ENCODE data around the gene SPRR5.

The SPRR5 gene

DNA sequence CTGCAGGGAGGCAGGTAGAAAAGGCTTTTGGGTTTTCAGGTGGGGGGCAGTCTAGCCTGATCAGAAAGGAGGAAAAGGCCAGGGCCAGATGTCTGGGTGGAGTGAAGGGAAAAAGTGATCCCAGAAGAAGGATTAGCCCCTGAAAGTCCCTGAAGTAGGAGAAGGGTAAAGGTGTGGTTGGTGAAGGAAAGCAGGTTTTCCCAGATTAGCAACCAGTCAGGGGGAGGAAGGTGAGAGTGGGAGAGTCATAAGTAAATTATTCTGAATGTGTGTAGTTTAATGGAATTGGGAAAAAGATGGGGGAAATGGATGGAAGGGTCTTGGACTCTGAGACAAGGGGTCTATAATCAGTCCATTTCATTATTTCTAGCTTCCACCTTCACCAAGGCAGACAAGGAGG, 36.2 kb downstream of the SPRR5 start:
- no peak for DNase-seq (ENCODE audit: low read depth)

DNA sequence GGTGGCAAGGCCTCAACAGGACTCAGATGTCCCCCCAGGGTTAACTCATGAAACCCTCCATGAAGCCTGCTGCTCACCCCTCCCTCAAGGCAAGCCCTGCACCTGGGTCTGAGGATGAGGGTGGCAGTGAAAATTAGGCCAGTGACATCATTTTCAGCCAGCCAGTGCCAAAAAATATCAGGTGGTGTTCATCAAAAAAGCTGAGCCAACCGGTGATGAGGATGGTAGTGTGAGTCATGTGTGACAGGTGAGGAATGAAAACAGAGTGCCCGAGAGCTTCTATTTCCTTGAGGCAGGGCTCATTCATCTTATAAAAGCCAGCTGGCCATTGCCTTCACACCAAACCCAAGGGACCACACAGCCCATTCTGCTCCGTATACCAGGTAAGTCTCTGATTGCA, 36.7 kb downstream of the SPRR5 start, which contains the start of gene SPRR1A:
SPRR1A (plus strand) TSS at position 339 of the 400 bp plus-strand sequence. CDS start 1,150 bp downstream, outside the sequence.
- DNase-seq (ENCODE audit: low read depth): no peak

DNA sequence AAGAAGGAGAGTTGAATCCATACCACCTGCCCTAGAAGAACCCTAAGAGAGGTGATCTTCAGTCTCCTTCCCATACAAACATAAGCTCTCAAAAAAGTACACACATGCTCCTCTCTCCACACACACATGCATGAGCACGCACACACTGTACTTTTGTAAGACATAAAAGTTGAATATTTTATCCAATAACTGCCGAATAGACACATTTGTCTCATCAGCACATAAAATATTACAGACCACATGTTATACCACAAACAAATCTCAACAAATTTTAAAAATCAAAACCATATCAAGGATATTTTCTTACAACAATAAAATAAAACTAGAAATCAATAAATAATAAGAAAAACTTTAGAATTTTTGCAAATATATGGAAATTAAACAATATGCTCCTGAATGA, 39.6 kb downstream of the SPRR5 start:
- no peak for DNase-seq (ENCODE audit: low read depth)

DNA sequence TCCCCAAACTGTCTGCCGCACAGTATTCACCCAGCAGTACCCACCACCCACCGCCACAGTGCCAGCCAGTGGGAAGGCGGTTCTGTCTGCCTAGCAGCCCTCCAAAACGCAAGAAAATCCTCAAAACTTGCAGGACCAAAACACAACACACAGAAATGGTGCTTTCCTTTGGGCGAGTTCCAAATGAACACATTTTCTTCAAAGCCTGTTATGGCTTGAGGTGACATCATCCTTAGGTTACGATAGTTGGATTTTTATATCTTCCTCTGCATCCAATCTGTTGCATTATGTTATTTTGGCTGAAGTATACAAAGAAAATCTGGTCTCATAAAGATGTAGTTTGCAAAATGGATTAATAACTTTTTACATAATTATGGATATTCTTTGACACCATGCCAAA, 46.2 kb downstream of the SPRR5 start:
- no peak for DNase-seq (ENCODE audit: low read depth)

DNA sequence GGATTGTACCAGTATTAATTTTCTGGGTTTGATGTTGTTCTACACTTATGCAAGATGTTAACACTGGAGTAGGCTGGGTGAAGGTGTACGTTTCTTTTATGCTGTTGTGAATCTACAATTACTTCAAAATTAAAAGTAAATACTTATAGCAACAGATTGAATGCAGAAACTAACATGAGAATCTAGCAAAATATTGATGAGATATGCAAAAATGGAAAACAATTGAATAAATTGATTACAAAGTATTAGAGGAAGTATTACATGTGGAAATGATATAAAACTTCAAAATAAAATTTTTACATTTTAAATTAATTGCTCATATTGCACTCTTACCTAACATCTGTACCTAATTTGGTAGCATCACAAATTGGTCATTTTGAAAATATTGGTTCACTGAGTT, 48.8 kb downstream of the SPRR5 start:
- DNase-seq (ENCODE audit: low read depth): no peak

DNA sequence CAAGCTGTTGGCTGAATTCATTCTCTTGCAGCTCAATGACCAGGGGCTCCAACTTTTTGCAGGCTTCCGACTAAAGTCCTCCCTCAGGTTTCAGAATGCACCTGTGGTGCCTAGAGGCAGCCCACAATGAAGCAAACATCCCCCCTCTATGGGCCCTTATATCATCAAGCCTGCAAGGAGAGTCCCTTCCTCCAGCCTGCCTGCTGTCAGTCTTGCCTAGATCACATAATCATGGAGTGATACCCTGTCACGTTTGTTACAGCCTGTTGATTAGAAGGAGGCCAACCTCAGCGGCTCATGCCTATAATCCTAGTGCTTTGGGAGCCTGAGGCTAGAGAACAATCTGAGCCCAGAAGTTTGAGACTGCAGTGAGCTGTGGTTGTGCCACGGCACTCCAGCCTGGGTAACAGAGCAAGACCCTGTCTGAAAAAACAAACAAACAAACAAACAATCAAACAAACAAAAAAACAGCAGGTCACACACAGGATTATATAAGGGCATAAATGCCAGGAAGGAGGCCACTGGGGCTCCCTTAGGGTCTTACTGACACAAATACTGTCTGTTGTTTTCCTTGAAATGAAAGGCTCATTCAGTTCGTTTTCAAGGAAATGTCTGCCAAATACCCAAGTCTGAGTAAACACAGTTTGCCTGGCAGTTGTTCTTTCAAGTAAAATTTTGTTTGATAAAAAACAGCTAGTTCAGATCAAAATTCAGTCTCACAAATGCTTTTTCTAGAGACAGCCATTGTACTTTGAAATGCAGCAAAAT, 49.8 kb downstream of the SPRR5 start:
- no peak for DNase-seq (ENCODE audit: low read depth)

DNA sequence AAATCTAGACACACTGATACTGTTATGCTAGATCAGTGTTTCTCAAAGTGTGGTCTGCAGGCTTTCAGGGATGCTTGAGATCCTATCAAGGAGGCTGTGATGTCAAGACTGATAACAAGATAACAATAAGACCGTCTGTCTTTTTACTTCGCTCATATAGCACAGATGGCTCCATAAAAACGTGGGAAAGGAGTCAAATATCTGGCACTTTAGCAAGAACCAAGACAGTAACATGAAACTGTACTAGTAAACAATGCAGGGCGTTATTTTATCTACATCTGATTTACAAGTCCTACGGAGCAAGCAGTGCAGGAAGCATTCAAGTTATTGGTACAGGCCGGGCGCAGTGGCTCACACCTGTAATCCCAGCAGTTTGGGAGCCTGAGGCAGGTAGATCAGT, 50.9 kb downstream of the SPRR5 start:
- no peak for DNase-seq (ENCODE audit: low read depth)

DNA sequence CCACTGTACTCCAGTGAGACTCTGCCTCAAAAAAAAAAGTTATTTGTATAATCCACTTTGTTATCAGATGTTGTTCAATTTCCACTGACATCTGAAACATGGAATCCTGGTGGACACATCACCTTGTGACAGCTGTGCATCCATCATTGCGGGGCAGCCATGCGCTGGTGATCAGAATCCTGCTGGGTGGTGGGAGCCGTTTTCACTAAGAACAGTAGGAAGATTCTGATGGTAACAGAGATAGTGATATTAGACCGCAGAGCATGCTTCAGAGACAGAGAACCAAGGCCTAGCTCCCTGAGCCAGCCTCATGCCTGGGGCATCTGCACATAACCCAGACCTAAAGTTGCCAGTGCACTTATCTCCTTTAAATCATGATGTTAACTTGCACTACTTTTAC, 51.5 kb downstream of the SPRR5 start:
- no peak for DNase-seq (ENCODE audit: low read depth)
